GM12873 (cell line): ENCODE results near the gene TCTN1.

ENCODE experiments used
- CTCF ChIP-seq: IDR thresholded peaks from 2 replicates; pipeline ENCODE4 v1.5.1; 2012; ENCODE audit warnings: low read depth, mild to moderate bottlenecking, moderate library complexity, low read length, control low read depth; ENCODE audit not compliant: insufficient read depth; ENCODE audit errors: missing control alignments

TCTN1 gene

DNA sequence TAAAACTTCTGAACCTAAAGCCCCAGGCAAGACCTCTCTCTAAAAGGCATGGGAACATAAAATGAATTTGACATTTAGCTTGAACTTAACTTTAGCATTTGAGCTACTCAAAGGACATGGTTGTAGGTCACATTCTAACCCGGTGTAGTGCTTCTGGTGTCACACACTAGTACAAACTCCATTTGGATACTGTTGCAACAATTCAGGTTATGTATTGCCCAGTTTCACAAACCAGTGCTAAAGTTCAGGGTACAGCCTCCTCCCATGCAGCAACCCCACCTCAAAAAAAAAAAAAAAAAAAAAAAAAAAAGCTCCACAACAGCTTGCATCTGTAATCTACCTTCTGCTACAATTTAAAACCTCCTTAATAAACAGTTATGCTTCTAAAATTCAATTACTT lies 38.6 kb upstream of the TCTN1 start:
- TF ChIP-seq CTCF, result no peak

DNA sequence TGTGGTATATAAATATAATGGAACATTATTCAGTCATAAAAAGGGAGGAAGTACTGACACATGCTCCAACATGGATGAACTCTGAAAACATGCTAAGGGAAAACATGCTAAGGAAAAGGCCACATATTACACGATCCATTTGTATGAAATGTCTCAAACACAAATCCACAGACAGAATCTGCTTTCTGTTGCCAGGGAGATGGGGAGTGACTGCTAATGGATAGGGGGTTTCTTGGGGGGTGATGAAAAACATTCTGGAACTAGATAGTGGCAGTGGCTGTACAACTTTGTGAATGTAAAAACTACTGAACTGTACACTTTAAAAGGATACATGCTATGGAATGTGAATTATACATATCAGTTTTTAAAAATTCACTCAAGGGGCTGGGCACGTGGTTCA lies 37.4 kb upstream of the TCTN1 start:
- no peak for TF ChIP-seq CTCF

DNA sequence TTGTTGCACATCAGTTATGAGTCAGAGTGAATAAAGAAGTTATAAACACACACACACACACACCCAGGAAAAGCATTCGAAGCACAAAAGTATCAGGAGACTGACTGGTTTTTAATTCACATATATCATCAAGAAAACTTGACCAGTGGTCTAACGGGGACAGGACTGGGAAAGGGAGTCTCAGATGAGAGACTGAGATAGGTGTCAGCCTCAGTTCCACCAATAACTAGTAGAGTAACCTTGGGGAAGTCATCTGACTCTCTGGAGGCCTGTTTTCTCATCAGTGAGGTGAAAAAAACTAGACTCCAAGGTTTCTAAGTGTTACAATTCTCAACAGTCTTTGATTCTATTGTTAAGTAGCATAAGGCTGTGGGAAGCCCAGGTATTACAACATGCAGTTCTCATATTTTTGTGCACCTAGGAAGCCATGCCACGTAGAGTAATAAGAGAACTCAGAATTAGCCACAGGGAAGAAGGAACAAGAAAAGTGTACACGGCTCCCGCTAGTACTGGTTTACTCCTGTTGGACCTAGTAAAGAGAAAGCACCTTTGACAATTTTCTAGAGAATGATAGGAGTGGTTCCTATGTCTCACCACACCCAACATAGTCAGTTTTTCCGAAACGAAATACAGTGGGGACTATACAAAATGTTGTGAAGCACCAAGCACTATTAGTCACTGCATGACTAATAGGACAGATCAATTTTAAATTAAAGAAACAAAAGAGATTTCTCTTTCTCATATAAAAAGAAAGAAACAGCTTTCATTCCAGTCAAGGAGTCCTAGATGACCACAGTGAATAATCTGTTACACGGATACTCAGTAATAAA lies 35.9 kb upstream of the TCTN1 start:
- TF ChIP-seq CTCF, result no peak

GRCh38 chr12:110578694-110579534 lies 35.0 kb upstream of the TCTN1 start:
- no peak for TF ChIP-seq CTCF

- TF ChIP-seq CTCF, result no peak
These were observed 34.2 kb upstream of the TCTN1 start for GRCh38 chr12:110579535-110580253.

GRCh38 chr12:110581931-110582275 lies 32.0 kb upstream of the TCTN1 start:
- no peak for TF ChIP-seq CTCF
